GM21367 (cell line): ENCODE results near the gene DNAH5.

ENCODE experiments used
- ATAC-seq: cut with Tn5 transposase; IDR thresholded peaks from one replicate; pipeline ENCODE4 v1.9.1; 2021; ENCODE audit not compliant: unreplicated experiment

DNAH5 gene

DNA sequence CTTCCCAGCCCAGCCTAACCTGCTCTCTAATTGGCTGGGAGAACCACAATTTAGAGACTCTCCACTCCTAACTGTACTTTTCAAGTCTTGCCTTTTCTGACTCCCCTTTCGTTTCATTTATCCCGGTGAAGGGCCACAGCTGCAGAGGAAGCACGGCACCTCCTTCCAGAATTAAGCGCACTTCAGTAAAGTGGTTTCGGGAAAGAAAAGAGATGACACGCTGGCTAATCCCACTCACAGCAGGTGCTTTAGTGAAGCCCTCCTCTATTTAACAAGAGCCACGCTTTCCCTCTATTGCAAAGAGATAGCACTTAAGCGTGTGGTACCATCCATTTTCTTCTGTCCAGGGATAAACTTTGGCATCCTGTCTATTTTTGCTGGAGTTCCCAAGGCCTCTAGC is 4.8 kb downstream of the DNAH5 start:
- no peak for ATAC-seq

GRCh38 chr5:13934921-13935320 is 9.6 kb downstream of the DNAH5 start:
- ATAC-seq, result no peak

DNA sequence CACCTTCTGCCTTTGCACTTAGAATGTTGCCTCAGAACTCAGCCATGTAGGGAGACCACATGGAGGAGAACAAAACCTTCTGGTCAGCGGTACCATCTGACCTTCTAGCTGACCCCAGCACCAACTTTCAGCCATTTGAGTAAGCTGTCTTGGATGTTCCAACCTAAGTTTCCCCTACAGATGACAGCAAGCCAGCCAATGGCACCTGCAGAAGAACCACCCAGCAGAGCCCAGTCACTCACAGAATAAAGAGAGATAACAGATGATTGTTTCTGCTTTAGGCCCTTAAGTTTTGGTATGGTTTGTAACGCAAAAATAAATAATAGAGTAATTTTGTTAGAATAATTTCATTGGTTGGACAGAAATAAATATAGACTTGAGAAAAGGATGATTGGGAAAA is 10.4 kb downstream of the DNAH5 start:
- ATAC-seq, result no peak

GRCh38 chr5:13932561-13932960 is 11.9 kb downstream of the DNAH5 start:
- ATAC-seq, result no peak

GRCh38 chr5:13932011-13932410 is 12.5 kb downstream of the DNAH5 start:
- ATAC-seq, result no peak

DNA sequence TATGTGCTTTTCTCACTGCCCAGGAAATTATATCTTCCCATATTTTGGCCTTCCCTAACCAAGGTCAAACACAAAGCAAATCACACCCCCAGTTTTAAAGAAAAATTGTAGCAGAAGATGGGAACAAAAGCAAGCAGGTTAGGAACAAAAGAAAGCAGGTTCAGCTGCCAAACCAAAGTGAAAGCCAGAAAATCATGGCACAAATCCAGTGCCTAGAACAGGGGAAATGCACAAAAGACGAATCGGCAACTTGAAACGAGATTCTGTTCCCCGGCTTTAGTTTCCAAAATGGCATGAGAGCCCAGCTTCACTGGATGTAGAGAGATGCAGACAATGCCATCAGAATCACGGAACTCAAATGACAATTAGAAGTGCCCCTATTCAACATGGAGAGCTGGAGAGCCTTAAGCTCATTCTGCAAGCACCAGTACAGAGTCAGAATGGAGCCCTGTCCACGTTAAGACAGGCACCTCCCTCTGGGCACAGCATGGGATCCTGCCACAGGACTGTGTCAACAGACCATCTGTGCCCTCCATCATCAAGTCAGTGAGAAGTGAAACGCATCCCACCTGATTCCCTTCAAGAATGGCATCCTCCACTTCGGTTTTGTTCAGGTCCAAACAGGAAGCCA is 13.8 kb downstream of the DNAH5 start:
- no peak for ATAC-seq

DNA sequence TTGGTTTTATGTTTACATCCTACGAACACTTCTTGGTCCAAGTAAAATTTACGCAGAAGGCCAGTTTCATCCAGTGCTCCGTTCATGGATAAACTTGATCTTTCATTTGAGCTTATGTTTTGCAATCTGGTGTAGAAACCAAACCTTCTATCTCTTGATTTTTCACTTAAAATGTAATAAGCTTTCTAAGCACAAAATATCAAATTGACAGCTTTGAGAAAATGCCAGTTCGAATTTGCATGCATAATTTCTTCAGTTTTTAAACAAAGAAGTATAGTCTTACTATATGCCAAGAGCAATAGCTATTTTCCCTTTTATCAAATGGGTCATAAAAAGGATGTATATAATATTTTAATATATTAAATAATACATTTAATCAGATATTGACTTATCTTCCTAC is 17.8 kb downstream of the DNAH5 start:
- ATAC-seq, result no peak

DNA sequence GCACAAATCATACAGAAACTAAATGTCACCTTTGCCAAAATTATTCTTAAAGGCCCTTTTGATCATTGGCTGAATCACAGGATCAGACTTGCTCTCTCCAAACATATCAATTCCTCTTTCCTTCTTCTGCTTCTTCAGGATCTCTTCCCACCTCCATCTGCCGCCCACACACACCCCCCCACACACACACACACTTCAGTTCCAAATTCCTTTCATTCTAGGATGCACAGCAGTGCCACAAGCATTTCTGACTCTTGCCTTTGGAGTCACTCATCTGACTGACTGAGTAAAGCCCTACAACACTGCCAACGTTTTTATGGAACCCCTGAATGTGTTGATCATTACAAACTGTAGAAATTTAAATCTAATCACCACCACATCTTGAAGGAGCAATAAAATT is 22.9 kb downstream of the DNAH5 start:
- ATAC-seq, result no peak

GRCh38 chr5:13919786-13920185 is 24.7 kb downstream of the DNAH5 start:
- no peak for ATAC-seq

DNA sequence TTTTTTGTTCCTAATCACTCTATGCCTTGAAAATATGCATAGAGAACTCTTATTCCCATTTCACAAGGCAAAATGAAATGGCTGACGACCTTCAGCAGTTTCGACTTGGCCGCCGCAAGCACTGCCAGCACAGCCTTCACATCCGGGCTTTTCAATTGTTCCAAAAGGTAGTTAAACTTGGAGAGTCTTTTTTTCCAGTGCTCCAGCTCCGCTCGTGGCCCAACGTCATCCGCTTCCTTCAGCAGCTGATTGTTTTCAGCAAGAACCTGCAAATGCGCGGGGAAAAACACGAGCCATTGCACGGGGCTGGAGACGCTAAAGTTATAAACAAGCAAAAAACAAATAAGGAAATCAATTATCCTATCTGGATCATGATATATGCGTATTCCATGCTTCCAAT is 25.4 kb downstream of the DNAH5 start:
- no peak for ATAC-seq

DNA sequence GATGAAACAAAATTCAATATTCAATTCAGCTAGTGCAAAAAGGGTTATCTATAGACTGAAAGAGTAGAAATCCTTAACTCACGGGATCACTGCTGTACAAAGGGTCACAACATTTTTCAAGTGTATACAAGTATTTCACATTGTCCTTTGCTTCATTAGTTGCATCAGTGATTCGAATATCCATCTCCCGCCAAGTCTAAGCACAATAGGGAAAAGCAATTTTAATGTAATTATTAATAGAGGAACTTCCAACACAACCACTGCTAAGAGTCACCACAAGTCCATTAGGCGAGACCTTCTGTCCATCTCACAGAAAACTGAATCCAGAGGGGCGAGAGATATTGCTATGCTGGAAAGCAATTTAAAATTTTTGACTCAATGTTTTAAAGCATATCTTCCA is 27.4 kb downstream of the DNAH5 start:
- ATAC-seq, result no peak

DNA sequence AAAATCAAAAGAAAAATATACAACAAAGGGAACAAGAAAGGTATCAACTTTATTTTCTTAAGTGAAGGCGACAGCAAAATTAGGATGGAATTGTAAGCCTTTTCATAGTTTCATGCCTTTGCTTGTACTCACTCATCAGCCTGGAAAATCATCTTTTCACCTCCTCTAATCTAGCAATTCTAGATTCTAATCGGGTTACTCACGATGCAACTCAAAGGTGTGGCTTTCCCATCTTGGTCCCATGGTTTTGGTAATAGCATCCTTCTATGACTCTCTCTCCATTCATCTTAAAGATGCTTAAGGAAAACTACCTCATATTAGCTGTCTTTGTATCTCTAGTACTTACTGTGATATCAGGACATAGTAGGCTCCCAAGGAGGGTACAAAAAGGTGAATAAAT is 30.5 kb downstream of the DNAH5 start:
- no peak for ATAC-seq

DNA sequence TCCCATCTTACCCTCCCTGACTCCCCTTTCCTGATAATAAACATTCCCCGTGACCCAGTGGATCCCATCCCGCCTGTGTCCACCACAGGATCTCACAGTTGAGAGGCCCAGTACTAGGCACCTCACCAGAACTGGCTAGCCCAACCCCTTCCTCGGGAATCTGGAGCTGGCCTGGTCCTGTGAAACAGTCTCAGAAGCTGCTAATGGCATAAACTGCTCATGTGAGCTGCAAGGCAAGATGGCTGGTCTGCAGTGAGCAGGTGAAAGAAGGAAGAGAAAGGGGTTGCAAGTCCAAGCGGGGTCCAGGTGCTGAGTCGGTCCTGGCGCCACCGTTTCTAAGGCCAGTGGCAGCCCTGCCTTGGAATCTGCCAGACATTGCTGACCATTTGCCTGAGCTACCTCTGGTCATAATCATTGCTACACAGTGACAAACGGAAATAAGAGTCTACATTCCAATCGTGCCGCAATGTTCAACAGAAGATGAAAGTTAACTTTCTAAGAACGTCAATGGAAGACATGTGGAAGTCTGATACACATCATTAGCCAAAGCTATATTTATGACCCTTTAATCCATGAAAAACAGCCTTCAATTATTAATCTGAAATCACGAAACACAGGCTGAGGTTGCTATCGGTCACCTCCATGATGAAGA is 33.7 kb downstream of the DNAH5 start:
- no peak for ATAC-seq

DNA sequence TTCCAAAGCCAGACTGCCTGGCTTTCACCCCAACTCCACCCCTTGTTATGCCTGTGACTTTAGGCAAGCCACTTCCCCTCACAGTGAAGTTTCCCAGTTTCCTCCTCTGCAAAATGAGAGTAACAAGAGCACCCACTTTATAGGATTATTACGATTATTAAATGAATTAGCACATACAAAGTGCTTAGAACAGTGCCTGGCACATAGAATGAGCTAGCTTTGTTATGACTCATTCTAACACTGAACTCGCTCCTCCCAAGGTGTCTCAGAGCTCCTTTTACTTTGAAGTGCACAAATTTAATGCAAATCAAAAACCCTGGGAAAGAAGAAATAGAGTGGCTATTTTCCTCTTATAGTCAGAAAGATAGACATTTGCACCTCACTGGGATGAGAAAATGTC is 34.3 kb downstream of the DNAH5 start:
- no peak for ATAC-seq

DNA sequence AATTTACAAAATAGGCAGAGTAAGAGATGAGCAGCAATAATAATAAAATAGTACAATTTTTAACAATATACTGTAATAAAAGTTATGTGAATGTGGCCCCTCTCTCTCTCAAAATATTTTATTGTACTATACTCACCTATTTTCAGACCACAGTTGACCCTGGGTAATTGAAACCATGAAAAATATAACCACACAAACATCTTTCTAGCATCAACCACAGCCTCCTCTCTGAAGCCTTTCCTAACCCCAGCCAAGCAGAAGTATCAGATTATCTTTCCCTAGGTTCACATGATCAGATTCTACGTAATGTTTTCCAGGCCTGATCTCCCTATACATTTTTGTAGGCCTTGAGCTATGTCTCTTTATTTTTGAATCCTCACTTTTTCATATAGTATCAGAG is 35.2 kb downstream of the DNAH5 start:
- no peak for ATAC-seq

- no peak for ATAC-seq
Measured at GRCh38 chr5:13898569-13898968, 45.9 kb downstream of the DNAH5 start.

GRCh38 chr5:13878357-13878756 is 66.1 kb downstream of the DNAH5 start:
- ATAC-seq, result no peak

DNA sequence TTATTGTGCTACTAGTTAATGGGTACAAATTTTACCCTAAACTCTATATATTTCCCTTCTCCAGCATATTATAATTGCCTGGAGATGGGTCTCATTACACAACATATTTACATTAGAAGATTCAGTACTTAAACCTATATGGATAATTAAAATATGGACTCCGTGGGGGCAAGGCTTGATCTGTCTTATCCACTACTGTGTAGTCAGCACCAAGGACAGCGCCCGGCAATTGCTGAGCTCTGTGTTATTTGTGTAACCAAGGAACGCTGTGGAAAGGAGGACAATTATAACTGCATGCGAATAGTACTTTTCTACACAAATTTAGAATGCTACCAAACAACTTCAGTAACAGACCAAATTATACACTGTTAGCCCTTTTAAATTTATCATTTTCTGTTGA is 77.7 kb downstream of the DNAH5 start:
- ATAC-seq, result no peak

GRCh38 chr5:13865312-13865711 is 79.2 kb downstream of the DNAH5 start:
- ATAC-seq, result no peak

- ATAC-seq, result no peak
Measured at GRCh38 chr5:13860146-13860545, 84.3 kb downstream of the DNAH5 start.

GRCh38 chr5:13859270-13860065 is 85.0 kb downstream of the DNAH5 start:
- no peak for ATAC-seq

GRCh38 chr5:13843175-13843846 is 101.2 kb downstream of the DNAH5 start:
- ATAC-seq, result no peak
